HFF-Myc (cell line): ENCODE results near the gene ACOT7.

Source experiments
- DNase-seq: peaks from one replicate; pipeline ENCODE4 v3.0.0-alpha.2; 2011; ENCODE audit warnings: low read depth; ENCODE audit errors: extremely low read depth
- H3K4me3 ChIP-seq: replicated peaks from 2 replicates; pipeline ENCODE4 v1.5.1; 2011; ENCODE audit warnings: low read depth, mild to moderate bottlenecking, control low read depth, low read length
- TF ChIP-seq, protein P1 (sequence below): IDR thresholded peaks from 2 replicates; pipeline ENCODE4 v1.5.1; 2012; ENCODE audit warnings: mild to moderate bottlenecking, low read depth, low read length, control low read depth; ENCODE audit errors: missing control alignments

ACOT7 gene

DNA sequence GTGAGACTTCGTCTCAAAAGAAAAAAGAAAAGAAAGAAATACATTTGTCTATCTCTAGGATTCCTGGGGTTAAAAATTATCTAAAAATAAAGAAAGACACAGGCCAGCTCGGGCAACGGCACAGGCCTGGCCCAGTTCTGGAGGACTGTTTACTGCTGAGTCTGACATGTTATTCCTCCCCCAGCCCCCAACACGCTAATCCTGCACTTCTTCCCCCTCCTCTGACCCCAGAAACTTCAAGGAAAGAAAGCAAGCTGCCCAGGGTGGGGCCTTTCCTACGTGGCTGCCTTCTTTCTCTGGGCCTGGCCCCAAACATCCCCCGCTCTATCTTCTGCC is 40.0 kb downstream of the ACOT7 start:
- no peak overlapping the region for H3K4me3 ChIP-seq
- DNase-seq, result no peak
- TF ChIP-seq, protein P1, sequence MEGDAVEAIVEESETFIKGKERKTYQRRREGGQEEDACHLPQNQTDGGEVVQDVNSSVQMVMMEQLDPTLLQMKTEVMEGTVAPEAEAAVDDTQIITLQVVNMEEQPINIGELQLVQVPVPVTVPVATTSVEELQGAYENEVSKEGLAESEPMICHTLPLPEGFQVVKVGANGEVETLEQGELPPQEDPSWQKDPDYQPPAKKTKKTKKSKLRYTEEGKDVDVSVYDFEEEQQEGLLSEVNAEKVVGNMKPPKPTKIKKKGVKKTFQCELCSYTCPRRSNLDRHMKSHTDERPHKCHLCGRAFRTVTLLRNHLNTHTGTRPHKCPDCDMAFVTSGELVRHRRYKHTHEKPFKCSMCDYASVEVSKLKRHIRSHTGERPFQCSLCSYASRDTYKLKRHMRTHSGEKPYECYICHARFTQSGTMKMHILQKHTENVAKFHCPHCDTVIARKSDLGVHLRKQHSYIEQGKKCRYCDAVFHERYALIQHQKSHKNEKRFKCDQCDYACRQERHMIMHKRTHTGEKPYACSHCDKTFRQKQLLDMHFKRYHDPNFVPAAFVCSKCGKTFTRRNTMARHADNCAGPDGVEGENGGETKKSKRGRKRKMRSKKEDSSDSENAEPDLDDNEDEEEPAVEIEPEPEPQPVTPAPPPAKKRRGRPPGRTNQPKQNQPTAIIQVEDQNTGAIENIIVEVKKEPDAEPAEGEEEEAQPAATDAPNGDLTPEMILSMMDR, result no peak

DNA sequence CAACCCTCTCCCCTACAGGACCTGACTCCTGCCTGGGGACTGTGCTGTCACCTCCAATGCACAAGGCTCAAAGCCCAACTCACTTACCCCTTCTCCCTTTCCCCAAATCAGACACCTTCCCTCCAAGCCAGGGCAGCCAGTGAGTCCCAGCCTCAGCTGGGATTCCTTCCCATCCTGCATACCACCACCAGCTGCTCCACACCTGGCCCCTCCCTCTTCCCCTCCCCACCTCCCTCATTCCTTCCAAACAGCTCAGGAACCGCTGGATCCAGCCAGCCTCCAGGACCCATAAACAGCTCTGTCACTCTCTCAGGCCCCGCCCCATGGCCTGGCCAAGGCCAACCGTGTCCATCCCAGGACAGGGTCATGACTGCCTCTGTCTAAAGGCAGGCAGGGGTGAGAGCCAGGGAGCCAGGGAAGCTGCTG is 41.4 kb downstream of the ACOT7 start:
- TF ChIP-seq, protein P1, result no peak
- H3K4me3 ChIP-seq, result no peak overlapping the region
- DNase-seq, result no peak

DNA sequence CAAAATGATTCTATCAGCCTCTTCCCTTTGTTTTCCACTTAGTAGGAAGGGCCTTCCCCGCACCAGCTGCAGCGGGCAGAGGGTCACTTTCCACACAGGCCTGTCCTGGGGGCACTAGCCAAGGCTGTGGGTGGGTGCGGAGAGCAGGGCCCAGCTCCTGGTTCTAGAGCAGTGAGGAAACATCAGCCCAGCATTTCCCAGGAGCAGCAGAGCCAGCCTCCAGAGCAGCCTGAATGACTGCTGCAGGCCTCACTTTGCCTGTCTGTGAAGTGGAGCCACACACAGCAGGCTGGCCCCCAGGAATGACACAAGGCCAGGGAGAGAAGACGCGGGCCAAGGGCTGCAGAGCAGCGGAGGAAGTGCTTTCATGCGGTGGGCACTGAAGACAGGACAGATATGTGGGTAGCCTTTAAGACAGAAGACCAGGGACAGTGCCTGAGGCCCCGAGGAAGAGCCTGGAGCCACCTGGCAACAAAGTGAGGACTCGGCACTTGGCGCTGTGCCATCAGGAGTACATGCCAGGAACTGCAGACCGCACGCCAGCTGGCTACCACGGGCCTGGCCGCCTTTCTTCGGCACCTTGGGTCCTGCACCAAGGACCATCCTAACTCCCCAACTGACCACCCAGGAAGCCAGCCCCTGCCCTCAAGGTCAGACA is 42.0 kb downstream of the ACOT7 start:
- TF ChIP-seq, protein P1, result no peak
- DNase-seq, result no peak
- no peak overlapping the region for H3K4me3 ChIP-seq

DNA sequence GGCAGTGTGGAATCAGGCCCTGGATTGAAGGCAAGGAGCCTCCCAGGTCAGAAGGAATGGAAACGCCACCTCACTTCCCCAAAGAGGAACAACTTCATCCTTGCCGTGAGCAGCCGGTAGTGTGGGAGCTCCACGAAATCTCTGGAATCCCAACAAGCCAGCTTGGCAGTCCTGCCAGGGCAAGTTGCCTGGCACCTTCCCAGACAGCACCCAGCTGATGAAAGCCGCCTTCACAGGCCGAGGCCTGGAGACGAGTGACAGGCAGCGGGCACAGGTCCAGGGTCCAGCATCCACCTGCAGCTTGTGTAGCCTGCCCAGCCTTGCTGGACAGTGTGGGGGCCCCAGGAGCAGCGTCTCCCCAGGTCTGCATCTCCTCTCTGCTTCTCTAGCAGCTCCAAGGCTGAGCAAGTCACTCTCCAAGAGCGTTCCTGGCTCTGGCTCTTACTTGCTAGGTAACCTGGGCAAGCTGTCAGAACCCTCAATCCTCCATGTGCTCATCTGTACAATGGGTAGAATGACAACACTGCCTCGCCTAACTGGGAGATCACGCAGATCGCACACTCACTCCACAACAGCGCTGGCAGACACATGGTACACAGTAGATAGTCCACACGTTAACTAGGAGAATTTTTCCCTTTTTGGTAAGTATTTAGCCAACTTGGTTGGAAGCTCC is 43.0 kb downstream of the ACOT7 start:
- no peak for DNase-seq
- no peak overlapping the region for H3K4me3 ChIP-seq

DNA sequence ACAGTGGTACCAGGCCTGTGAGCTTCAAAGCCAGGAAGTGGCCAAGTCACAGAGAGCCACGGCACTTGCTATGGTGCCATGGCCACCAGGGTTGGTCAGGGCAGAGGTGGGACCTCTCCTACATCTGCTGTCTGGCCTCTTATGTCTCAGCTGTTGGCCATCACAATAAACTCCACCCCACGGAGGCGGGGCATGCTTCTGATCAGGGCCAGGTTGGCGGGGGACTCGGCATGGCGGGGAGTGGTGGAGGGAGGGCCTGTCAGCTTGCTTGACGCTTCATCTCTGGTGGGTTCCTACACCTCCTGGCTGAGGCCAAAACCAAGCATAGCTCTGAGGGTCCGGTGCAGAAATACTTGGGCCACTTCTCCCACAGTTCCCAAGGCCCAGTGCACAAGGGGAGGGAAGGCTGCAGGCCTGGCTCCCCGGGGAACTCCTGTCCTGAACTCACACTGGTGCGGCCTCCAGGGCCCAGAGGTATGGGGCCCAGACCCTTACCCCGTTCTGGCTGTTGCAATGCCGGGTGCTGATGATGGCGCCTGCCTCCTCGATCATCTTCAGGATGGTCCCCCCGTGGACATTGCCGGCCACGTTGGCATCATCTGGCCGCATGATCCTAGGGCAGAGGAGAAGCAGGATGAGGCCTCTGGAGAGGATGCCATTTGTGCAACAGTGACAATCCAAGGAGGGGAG is 44.2 kb downstream of the ACOT7 start:
- TF ChIP-seq, protein P1, result no peak
- H3K4me3 ChIP-seq, result no peak overlapping the region
- DNase-seq, result no peak

More for the DNA sequence above, 43.0 kb downstream of the ACOT7 start:
- TF ChIP-seq, protein P1, result no peak

DNA sequence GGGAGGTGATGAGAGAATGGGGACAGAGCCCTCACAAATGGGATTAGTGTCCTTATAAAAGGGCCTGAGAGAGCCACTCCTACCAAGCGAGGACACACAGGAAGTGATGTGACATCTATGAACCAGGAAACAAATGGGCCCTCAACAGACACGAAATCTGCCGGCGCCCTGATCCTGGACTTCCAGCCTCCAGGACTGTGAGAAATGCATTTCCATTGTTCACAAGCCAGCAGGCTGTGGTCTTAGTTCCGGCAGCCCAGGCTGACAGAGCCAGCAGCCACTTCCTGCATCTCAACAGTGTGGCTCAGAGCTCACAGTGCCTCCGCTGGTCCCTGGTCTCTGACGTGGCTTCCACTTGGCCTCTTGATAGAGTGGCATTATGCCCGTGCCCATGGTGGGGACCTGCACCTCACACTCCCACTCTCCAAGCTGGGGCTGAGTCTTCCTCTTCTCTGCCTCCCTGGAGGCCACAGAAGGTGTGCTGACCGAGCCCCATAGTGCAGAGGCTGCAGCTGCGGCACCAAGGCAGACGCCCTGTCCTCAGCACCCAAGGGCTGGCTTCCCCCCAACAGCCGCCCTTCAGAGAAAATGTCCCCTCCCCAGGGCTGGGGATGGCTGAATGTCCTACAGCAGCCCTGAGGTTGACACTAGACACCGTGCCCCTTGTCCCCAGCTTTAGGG is 44.9 kb downstream of the ACOT7 start:
- H3K4me3 ChIP-seq, result no peak overlapping the region
- DNase-seq, result no peak
- TF ChIP-seq, protein P1, result no peak
